NCI-H446 (cell line): Measurements from ENCODE around the gene CUBN.

Source experiments
- DNase-seq, 2 experiments: peaks; one replicate each; lab custom pipeline; 2025; lab: John Stamatoyannopoulos, UW

The CUBN gene

DNA sequence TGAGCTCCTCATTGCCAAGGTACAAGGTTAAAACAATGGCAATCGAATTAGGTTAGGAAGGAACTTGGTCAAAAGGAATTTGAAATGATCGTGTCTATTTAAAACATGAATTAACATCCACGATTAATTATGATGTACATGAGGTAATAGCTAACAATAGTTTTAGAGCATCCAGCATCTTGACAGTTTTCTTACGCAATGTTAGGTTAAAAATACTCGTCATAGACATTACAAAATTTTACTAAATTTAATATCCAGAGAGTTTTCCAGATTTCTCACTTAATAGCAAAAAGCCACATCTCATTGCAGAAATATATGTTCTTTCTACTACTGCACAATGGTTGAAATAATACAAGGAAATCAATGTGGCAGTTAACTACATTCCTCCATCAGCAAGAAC is 22.6 kb downstream of the CUBN start:
- DNase-seq: no peak

DNA sequence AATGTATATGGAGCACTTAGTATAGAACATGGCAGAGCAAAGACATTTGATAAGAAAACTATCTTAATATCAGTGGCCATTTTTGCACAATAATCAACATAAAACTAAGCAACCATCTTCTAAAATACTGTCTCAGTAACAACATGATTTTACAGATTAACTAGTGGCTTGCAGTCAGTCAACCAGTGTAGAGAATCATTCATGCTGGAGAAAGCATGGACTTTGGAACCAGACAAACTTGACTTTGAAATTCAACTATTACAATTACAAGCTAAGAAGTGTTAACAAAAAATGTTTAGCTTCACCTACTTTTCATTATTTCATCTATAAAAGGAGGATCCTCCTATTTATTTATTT is 27.7 kb downstream of the CUBN start:
- no peak for DNase-seq

DNA sequence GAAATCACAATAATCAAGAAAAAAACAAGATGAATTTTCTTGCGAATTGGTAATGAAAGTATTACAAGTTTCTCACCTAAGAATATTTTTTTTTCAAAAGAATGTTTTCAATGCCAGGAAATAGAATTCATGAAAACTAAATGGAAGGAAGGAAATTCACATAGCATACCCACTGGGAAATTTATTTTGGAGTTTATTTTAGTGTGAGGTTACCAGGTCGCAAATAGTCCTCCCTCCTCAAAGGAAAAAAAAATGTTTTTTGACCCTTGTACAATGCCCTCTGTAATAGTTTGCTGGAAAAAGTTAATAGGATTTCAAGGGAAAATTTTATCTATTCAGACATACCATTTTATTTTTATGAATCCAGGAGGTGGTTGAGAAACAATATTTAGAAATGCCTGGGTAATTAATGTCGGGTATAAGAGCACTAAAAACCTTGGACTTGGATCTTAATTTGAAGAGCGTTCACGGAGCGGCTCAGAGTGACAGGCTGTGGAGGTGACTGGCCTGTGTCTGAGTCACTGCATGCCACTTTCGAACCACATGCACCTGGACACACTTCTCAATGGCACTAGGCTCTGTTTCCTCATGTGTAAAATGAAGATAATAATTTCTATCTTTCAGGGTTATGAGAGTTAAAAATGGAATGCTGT is 28.2 kb downstream of the CUBN start:
- no peak for DNase-seq

DNA sequence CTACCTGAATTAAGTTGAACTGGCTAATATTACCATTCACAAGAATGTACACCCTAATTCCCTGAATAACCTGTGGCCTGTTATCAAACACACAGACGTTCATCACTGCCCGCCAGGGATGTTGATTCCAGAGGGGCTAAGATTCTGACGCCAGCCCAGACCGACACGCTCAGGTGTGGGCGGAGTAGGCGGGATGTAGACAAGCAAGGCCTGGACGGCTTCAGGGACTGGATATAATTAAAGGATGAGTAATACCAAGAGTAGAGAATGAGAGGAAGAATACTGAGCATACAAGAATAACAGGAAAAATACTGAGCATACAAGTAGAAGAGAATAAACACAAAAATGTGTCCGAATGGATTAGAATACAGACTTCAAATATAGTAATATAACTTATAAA is 29.0 kb downstream of the CUBN start:
- no peak for DNase-seq

DNA sequence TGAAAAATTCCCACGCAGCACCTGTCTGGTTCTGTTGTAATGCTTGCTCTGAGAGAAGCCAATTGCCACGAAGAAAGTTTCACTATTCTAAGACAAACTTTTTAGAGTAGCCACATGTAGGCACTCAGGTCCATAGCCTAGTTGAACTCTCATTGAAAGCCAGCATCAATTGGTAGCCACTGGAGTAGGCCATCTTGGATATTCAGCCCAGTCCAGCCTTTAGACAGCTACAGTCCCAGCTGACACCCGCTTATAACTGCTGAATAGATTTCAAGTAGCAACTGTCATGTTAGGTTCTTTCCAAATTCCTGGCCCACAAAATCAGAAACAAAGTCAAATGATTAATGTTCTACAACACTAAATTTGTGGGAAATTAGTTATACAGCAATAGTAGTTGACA is 31.6 kb downstream of the CUBN start:
- DNase-seq: no peak

DNA sequence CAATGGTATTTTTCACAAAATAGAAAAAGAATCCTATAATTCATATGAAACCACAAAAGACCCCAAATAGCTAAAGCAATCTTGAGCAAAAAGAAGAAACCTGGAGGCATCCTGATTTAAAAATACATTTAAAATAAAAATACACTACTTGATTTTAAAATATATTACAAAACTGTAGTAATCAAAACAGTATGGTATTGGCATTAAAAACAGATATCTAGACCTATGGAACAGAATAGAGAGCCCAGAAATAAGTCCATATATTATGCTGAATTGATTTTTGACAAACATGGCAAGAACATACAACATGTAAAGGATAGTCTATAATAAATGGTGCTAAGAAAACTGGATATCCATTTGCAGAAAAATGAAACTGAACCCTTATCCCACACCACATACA is 34.8 kb downstream of the CUBN start:
- no peak for DNase-seq

DNA sequence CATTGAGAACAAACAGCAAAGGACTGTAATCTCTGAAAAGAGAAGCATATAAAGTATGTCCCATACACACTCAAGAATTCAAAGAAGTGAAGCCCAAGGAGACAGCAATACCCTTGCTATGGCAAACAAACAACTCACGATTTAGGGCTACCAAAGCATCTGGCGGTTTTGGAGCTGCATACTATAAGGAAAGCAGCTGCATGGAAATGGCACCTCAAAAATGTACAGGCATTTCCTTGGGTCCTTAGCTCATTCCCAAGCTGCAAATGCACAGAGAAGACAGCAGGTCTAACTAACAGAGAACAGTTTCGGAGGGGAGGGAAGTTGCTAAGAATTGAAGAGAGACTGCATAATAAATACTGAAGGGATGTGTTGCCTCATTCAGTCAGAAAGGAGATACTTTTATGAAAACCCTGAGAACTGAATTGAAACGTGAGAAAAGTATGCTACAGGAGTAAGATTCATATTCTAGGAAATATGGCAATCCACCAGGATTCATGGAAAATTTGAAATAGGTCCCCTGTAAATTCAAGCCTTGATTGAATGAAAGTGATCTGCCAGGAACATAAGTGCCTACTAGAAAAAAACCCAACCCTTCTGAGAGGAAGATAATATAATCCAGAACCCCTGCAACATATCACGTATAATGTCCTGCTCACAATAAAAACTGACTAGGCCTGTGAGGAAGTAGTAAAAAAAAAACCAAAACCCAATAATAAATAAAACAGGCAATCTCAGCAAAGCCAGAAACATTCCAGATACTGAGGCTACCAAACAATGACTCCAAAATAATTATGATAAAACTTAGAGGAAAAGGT is 36.4 kb downstream of the CUBN start:
- no peak for DNase-seq

DNA sequence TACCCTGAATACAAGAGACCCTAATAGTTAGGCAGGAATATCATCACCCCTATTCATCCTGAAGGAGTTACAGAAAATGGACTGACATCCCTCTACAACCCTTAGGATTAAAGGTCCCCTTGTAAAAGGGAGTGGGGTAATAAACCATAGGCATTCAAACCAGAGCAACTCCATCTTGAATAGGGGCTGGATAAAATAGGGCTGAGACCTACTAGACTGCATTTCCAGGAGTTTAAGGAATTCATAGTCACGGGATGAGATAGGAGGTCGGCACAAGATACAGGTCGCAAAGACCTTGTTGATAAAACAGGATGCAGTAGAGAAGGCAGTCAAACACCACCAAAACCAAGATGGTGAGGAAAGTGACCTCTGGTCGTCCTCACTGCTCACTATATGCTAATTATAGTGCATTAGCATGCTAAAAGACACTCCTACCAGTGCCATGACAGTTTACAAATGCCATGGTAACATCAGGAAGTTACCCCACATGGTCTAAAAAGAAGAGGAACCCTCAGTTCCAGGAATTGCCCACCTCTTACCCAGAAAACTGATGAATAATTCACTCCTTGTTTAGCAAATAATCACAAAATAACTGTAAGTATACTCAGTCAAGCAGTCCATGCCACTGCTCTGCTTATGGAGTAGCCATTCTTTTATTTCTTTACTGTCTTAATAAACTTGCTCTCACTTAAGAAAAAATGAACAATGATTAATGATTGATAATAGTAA is 37.2 kb downstream of the CUBN start:
- no peak for DNase-seq

DNA sequence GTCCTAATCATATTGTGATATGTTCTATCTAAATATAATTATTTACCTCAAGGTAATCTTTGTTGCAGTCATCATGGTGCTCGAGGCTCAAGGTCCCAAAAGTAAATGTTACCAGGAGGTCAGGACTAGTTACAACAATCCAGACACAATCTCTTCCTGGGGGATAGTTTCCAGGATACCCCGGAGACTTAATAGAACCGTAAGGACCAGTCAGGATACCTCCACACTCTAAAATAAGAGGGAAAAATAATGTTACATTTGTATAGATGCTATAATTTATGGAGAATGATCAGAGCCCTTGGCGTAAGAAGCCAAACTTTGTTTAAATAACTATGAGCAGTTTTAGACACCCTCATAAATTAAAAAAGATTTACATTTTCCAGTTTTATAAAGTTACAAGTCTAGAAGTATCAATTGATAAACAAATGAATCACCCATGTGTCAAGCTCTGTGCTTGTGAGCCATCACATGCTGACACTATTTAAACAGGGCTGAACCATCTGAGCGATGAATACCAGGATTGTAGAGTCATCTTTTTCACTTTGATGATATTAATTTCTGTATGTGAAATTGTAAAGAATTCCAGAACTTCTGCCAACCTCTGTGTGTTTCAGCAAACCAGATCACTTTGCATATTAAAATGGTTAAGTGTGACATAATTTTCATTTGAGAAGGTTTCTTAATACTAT is 41.3 kb downstream of the CUBN start:
- no peak for DNase-seq

DNA sequence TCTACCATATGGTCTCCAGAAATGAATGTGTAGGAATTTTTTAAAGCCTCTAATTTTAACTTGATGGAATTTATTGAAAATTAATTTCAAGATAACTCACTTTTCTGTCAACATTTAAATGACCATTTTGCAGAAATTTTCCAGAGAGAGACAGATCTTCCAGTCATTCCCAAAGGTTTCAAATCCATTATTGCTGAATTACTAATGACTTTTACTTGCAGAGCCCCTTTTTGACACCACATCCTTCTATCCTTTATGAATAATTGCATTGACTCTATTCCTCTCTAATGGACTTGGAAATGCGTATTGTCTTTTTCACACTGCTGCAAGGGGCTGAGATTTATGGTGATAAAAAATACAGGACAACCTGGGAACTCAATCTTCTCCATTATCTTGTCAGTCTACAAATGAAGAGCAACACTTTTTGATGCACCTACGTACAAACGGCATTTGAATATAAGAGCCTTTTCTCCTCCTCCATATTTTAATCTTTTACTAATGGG is 42.7 kb downstream of the CUBN start:
- DNase-seq: no peak

DNA sequence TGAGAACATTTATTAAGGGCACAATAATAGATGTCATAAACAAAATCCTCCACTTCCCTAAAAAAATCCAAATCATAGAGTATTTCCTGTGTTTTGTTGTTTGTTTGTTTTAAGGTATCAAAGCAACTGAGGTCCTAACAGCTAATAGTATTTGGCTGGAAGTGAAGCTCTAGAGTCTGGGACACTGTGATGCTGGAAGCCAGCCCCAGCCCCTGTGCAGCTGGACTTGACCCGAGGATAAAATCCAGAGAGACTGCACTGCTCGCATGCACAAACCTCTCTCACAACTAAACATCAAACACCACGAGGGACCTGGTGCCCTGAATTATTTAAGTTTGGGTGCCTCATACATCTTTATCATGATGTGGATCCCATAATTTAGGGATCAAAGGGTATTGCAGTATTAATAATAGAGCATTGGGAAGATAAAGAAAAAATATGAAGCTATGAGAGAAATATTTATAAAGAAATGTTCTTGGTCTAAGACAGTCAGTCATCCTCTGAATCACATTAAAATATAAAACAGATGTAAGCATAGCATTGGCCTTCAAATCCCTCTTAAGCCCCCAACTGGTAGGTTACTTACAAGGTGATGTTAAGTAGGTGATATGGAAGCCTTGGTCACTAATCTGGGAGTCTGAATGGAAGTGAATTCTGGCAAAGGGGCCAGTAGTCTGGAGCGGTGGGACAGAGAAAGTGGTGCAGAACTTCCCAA is 44.4 kb downstream of the CUBN start:
- no peak for DNase-seq

DNA sequence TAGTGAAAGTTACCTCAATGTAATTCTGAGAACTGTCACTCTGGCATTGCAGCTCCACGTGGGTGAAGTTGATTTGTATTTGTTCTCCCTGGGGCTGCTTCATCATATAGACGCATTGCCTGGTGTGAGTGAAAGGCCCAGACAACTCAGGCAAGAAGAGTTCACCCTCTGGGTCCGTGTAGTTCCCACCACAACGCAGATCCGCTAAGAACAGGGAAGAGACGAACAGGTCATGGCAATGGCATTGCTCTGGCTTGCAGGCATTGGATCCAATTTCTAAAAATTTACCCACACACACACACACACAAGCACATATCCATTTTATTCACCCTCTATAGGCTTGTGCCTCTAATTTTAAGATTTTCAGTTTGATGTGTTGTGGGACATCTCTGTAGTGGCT is 45.4 kb downstream of the CUBN start:
- DNase-seq: no peak

DNA sequence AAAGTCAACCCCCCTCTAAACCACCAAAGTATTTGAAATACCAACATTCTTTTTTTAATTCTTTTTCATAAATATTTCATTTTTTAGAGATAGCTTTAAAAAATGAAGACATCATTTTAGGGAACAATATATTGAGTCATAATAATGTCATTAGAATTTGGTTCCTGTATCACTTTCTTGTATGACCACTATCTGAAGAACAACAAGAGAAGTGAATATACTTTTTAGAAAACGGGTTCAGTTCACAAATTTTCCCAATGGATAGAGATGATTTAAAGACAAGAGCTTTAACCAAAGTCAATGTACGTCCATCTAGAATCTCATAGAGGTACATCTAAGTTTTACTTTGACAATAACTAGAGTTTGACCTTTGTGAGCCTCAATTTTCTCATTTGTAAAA is 48.2 kb downstream of the CUBN start:
- no peak for DNase-seq

DNA sequence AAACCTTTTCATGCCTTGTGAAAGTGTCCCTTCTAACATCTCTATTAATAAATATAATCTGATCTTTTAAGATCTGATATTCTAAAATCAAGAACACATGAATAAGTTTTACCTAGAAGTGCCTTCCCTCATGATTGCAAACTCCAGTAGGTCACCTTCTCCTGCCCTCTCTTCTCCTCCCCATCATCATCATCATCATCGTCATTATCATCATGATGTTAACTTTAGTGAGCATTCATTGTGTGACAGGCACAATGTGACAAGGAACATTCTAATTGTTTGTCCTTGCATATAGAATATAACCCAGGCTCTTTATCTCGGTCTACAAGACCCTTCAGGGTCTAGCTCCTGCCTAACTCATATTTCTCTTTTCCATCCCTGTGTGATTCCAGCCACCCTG is 51.7 kb downstream of the CUBN start:
- DNase-seq: no peak

DNA sequence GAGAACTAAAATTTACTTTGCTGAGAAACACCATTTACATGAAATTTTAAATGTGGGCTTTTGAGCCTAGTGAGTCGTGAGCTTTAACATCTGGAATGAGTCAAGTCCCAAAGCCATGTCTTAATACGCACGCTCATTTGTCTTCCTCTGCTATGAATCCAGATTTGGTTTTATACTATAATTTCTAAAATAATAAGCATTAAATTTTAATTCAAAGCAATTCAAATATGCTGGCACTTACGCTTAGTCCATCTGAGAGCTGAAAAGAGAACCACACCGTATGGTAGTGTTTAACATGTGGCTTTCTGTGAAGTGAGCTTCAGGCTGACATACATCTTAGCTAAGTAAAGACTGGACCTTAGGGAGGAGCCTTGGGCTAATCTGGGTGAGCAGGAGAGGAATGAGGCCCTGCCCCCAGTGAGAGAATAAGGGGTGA is 52.2 kb downstream of the CUBN start:
- no peak for DNase-seq

DNA sequence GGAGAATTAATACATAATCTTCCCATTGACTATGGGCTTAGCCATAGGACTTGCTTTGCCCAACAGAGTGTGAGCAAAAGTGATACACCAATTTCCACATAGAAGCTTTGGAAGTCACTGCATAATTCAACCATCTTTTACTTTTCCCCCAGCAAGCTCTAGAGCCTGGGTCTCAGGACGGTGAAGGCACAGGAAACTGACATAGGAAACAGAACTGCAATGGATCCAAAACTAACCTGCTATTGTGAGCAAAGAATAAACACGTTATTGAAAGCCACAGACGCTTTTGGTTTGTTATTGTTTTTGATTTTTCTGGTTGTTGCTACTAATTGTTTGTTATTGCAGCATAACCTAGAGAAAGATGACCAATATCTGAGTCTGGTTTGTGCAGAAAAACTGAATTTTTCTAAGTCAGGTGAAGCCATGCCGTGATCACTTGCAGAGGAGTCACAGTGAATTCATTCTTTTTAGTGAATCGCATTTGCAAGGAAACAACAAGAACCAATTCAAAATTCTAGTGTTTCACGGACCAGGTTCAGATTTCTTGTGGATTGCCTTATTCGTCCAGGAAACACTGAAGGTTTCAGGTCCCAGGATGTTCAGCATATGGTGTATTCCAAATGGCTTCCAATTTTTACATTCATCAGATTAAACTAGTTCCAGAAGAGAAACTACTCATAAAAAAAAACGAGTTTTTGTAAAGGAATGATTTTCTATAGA is 52.8 kb downstream of the CUBN start:
- no peak for DNase-seq

DNA sequence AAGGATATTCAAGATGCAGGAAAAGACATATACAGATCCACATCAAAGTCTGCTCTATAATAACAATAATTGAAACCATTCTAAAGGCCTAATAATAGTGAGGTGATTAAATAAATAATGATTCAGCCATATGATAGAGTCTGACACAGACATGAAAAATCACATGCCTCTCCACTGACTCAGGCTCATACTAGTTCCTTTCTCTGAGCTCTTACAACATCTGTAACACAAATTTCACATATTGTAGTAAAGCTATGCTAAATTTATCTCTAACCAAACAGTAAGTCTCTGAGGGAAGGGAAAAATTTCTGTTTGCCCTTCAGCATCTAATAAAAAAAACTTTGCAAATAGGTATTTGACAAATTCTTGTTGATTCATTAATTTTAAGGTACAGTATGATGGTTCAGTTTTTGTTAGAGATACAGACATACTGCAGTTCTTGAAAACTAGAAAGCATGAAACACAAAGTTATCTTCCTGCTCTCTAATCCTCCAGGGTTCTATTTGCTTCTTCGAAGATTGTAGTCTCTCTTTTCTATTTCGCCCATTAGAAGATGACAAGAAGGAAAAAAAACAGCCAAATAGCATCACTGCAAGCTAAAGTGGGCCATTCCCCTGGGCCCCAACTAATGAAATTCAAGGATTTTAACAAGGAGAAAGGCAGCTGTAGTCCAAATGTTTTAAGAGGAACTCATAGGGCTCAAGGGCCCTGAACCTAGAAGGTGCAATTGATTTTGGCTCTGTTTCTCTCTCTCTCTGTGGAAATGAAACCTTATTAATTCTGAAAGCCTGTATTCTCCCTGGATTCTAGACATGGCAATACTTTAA is 53.9 kb downstream of the CUBN start:
- no peak for DNase-seq

DNA sequence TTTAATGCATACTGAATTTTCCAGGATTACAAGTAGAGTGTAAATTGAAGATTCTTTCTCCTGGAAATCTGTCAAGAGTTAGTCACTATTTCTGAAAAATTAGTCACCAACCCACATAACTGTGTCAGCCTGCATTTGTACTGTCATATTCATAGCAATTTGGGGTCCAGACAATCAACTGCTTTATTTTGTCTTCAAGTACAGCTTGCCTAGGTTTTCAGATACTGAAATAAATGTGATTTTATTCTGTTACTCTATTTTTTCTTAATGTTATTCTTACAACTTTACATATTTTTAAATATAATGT is 55.1 kb downstream of the CUBN start:
- no peak for DNase-seq

DNA sequence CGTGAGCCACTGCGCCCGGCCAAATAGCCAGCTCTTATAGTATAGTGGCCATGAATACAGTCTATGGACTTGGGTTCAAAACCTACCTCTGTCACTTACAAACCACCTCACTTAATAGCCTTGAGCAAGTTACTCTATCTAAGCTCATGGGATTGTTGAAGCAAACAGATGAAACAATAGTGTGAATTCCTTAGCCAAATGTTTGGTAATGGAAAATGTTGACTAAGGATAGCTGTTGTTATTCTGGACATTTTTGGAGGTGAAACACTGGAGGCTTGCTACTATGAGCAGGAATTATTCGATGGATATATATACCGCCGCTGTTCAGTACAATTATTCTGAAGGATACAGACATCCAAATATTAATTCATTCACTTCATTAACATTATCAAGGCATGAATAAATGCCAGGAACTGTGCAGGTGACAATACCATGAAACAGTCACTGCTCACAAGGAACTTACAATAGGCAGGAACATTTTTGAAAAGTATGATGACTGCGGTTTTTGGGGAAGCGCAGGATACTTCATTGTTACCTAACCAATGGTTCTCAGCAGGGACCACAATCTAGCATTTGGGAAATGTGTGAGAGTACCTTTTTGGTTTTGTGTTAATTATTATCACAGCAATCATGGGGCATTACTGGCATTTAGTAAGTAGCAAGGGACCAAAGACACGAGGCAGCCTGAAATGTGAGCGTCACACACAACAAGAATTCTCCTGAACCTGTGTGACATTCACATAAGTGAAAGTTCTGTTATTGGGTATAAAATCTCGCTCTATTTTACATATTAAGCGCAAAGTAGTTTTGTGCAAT is 55.7 kb downstream of the CUBN start:
- DNase-seq: no peak

DNA sequence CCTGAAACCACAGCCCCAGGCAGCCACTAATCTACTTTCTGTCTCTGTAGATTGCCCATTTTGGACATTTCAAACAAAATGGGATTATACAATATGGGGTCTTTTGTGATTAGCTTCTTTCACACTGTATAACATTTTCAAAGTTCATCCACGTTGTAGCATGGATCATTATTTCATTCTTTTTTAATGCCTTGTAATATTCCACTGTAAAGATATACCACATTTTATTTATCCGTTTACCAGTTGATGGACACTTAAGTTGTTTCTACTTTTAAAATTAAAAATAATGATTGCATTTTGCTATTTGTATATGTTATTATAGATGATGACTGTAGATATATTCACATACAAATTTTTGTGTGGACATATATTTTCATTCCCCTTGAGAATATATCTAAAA is 60.7 kb downstream of the CUBN start:
- DNase-seq: no peak
